T-helper 1 cell treated with Interleukin-12 subunit alpha and Interleukin-12 subunit beta and Interleukin-4 antibody, amounts not matched to agents 30 ng/mL and 1 ng/mL, for 36 hours (primary cell): ENCODE measurements around the gene PEX1. TPM values are rescaled to one million over a fixed set of nuclear protein-coding genes. Genes with fewer than 3 reads are reported as not detected.
"Not testable (repeated sequence)": the region's sequence is repeated elsewhere in the genome, so short reads cannot be mapped to it uniquely, and the experiment has no call there.

Experiments used
- intact Hi-C: fragments of 100-400 bp; cut with micrococcal nuclease; formaldehyde crosslinking; loops from one replicate; pipeline ENCODE4 v1.15.1; 2024
- total RNA-seq: library from RNA; stranded (reverse); gene quantifications from 2 replicates; pipeline ENCODE4 v1.2.3, GENCODE V29; 2022

The PEX1 gene
- total RNA-seq: 19.0 and 19.1 TPM in 2 replicates

DNA sequence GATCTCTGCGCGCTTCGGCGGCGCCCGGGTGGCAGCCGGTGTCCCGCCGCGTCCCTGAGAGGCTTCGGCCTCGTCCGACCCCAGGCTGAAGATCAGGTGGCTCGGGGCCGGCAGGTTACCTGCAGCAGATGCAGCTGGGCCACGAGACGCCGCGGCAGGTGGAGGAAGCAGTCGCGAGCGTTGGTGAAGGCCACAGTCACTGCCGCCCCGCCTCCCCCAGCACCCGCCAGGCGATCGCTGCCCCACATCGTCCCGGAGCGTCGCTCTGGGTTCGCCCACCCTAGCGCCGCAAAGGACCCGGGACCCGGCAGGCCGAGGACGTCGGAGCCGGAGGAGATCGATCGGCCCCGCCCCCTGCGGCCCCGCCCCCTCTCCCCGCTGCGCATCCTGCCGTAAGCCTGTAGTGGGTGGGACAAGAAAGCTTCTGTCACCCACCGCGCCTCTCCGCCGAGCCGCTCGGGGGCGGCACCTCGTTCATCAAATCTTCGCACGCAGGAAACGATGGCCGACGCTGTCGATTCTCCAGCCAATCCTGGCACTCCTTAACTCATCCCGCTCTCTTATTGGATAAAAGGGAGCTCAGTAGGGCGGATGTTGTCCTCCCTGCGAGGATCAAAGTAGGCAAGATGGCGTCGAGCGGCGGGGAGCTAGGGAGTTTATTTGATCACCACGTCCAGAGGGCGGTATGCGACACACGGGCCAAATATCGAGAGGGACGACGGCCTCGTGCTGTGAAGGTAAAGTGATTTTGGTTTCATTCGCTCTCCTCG lies at the start of gene PEX1, which contains the start of gene RBM48:
PEX1 (minus strand) TSS at position 333 of the 770 bp plus-strand sequence; CDS start at position 248, 85 bp downstream.
RBM48 (plus strand) TSS at position 608 of the 770 bp plus-strand sequence; CDS start at position 627, 19 bp downstream.
- intact Hi-C loops: loop anchor here (1.0 to 10.0 kb wide), 25 partner anchors 61 to 1982 kb away; partner anchors contain the start of genes AKAP9, ANKIB1, BET1 and COL1A2

DNA sequence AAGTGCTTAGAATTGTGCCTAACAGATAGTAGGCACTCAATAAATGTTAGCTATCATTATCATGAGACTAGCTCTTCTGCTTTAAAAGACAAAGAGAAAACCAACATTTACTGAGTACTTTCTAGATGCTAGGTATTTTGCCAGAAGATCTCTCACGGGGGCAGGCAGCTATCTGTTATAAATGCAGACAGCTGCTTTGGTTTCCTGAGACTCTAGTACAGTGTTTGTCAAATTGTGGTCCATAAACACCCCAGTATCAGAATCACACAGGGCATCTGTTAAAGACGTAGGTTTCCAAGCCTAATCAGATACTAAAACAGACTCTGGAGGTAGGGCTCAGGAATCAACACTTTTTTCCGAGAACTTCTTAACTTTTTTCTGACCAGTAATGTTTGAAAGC lies 48.0 kb upstream of the PEX1 start:
- intact Hi-C loops: no loop called here

DNA sequence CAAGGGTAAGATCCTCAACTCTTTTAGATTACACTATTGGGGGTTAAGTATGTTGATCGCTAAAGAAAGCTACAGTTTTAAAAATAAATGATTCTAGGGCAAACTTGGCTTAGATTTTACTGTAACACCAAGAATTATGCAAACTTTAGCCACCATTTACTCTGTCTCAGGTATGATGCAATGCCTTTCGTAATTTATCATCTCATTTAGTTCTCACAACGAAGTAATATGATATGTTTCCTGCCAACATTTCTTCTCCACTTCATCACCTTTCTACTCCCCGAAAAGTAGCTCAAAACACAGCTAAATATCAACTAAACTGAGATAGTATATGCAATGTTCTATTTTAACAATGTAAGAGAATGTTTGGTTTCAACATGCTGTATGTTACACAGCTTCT lies 40.8 kb upstream of the PEX1 start:
- intact Hi-C loops: loop anchor here (10.0 kb wide), 1 partner anchor 1824 kb away; no protein-coding TSS in a partner anchor

DNA sequence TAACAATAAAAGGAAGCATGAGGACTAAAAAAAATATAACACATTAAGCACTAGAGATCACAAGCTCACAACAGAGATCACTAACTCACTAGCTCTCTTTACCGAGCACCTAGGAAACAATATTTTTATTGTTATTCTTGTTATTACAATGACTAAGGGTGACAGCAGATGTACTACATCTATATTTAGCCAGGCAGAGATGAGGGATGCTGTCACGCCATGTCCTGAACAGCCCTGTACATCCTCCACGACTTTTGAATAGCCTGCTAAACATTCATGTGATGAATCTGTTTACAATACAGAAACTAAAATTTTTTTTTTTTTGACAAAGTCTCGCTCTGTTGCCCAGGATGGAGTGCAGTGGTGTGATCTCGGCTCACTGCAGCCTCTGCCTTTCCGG lies 39.1 kb upstream of the PEX1 start:
- intact Hi-C loops: loop anchor here (10.0 kb wide), 1 partner anchor 1823 kb away; no protein-coding TSS in a partner anchor

DNA sequence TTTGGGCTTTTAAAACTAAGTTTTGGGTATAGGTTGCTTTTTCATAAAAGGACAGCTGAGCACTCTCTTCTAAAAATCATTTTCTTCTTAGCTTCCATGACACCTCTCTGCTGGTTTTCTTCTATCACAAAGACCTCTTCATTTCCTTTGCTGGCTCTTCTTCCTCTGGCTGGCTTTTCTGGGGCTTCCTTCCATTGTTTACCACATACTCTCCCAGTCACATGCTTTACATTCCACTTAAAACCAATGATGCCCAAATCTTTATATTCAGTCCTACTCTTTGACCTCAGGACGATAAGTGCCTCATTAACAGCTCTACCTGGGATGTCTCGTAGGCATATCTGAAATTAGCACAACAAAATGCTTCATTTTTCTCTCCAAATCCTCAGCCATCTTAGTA lies 35.0 kb upstream of the PEX1 start:
- intact Hi-C loops: loop anchor here (10.0 kb wide), 1 partner anchor 1819 kb away; no protein-coding TSS in a partner anchor

DNA sequence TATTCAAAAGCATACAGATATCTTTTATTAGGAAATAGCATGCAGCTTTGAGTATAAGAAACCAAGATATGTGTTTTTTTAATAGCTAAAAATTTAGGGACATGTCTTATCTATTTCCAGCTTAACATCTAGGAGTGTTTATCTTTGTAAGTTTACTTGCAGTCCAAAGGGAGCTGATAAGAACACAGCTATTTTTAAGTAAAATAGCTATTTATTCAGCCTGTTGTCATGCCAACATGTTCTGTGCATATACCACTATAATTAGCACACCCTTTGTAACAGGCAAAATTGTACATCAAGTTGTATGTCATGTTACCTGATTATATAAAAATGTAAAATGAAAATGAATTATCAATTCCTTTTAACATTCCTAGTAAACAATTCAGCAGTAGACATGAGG lies 32.3 kb upstream of the PEX1 start:
- intact Hi-C loops: loop anchor here (10.0 kb wide), 1 partner anchor 1816 kb away; no protein-coding TSS in a partner anchor

DNA sequence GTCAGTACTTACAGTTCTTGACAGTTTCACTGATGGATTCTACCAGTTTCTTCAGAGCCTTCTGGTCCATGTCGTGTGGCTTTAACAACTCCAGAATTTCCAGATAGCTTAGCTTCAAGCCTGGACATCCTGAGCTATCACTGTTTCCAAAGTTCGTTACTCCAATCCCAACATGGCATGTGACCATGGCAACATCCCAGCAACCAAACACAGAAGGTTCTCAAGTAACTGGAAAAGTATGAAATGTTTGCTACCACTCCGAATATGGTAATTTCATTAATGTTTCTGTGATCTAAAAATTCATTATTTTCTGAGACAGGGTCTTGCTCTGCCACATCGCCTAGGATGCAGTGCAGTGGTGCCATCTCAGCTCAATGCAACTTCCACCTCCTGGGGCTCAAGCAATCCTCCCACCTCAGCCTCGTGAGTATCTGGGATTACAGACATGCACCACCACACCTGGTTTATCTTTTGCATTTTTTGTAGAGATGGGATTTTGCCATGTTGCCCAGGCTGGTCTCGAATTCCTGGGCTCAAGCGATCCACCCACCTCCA lies 29.6 kb upstream of the PEX1 start:
- intact Hi-C loops: no loop called here

DNA sequence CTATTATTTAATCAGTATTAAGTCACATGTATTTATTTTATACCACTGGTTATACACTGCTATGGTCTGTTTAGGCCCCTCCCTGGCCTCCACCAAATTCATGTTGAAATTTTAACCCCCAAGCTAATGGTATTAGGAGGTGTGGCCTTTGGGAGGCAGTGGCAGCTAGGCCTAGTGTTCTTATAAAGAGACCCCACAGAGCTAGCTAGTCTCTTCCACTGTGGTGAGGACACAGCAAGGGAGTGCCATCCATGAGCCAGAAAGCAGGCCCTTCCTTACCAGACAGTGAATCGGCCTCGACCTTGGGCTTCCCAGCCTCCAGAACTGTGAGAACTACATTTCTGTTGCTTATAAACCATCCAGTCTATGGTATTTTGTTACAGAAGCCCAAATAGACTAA lies 28.9 kb upstream of the PEX1 start:
- intact Hi-C loops: no loop called here

DNA sequence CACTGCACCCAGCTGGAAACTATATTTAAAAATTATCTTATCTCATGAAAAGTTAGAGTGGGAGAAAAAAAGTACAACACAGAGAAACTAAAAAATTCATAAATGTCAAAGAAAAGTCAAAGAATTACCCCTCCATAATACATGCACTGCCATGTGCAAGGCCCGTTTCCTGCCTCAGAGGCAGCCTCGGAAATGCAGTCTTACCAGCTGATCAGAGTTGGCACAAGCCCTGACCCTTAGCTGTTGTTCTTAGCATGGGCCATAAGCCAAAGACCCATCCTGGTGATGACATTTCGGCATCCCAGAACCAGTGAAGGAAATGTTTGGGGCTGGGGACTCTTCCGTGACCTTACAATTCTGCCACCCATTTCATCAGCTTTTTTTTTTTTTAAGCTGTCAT lies 21.9 kb upstream of the PEX1 start:
- intact Hi-C loops: no loop called here

DNA sequence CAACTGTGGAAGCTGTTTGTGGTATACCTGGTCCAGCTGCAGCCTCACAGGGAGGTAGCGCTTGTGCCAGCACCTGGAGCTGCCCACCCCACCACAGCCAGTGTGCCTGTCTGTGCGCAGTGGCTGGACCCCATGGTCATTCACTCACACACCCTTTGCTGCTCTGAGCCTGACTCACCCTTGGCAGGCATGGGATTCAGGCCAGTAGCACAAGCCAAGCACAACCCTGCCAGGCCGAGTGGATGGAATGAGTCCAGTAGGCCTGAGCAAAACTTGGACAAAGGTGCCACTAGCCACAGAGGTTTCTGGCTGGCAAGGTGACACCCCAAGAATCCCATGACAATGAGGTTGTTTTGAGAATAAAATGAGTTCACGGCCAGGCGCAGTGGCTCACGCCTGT lies 19.3 kb upstream of the PEX1 start:
- intact Hi-C loops: no loop called here

DNA sequence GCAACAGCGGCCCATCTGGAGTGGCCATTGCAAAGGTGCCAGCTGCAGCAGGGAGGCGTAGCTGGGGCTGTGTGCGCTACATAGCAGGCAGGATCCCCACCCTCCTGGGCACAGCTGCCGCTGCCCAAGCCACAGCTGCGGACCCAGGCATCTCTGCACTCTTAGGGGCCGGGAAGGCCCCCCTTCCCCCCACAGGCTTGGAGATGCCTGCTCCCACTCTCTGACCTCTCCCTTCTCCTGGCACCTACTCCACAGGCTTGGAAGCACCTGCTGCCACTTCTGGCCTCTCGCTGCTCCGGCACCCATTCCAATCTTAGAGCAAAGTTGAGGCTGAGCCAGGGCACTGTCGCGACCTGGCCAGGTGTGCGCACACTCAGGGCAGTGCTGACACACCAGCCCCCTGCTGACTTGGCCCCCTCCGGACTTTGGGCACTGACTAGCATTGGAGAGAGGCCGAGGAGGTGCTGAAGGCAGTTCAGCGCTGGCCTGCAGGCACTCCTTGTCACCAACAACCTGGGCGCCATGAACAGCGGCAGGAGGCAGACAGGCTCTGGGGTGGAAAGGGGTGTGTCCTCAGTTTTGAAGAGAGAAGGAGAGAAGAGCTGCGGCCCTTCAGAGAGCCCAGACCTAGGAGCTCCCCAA lies 18.7 kb upstream of the PEX1 start:
- intact Hi-C loops: no loop called here

DNA sequence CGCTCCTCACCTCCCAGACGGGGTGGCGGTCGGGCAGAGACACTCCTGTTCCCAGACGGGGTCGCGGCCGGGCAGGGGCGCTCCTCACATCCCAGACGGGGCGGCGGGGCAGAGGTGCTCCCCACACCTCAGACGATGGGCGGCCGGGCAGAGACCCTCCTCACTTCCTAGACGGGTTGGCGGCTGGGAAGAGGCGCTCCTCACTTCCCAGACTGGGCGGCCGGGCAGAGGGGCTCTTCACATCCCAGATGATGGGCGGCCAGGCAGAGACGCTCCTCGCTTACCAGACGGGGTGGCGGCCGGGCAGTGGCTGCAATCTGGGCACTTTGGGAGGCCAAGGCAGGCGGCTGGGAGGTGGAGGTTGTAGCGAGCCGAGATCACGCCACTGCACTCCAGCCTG lies 16.8 kb upstream of the PEX1 start:
- intact Hi-C loops: not testable (repeated sequence)

DNA sequence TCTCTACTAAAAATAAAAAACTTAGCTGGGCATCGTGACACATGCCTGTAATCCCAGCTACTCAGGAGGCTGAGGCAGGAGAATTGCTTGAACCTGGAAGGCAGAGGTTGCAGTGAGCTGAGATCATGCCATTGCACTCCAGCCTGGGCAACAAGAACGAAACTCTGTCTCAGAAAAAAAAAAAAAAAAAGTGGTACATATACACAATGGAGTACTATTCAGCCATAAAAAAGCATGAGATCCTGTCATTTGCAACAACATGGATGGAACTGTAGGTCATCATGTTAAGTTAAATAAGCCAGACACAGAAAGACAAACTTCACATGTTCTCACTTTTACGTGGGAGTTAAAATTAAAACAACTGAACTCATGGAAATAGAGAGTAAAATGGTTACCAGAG lies 15.2 kb upstream of the PEX1 start:
- intact Hi-C loops: not testable (repeated sequence)

DNA sequence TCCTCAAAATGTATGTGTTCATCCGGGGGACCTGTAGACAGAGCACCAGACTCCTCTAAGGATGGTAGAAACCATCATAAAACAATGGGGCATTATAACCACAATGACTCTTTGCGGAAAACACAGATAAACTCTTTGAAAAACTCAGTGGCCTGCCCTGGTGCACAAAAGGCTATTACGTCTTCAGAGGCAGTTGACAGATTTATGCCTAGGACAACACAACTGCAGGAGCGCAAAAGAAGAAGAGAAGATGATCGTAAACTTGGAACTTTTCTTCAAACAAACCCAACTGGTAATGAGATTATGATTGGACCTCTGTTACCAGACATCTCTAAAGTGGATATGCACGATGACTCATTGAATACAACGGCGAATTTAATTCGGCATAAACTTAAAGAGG lies 6.3 kb upstream of the PEX1 start:
- intact Hi-C loops: no loop called here

DNA sequence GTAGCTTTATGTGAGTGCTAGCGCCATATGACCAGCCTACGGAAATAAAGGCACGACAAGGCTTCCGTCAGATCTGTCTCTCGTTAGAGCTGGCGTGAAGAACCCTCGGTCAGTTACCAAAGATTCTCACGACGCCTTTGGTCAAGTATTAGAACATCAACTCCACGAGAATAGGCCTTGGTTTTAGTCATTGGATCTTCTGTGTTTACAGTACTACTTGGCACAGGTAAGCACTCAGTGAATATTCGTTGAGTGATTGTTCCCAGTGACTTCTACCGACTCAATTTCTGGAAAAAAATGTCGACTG lies 591 bp upstream of the PEX1 start:
- intact Hi-C loops: loop anchor here (1.0 to 10.0 kb wide), 25 partner anchors 60 to 1982 kb away; partner anchors contain the start of genes AKAP9, ANKIB1, BET1 and COL1A2

DNA sequence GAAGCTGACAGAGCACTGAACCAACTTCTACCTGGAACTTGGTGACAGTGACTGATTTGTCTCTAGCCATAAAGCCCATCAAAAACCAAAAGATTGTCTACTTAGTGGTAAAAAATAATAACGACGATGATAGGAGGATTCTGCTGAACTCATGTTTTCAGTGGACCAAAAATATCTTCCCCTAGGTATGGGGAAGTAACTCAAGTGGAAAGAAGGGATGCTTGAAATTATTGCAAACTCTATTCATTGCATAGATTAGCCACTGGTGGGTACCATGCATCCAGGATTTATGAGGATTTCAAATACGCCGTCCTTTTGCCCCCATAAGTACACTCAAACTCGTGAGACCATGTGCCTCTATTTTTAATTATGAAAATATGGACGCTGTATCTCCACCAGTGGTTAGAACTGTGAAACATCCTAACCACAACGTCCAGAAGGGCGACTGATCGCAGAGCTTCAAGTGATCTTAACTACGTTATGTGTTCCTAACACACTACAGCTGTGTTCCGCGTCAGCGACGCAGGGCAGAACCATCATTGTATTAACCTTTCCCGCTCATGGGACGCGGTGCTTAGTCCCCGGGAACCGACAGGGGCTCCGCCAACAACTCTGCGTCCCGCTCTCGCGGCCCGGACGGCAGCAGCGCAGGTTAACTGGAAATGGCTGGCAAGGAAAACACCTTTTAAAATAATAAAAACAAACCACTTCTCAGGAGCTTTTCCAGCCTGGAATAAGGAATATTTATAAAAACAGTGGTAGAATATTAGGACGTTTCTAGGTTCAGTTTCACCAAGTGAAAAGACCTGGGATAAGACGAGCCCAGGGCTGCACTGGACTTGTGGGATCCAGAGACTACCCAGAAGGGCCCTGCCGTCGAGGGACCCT lies 776 bp downstream of the PEX1 start:
- intact Hi-C loops: loop anchor here (1.0 to 10.0 kb wide), 25 partner anchors 62 to 1983 kb away; partner anchors contain the start of genes AKAP9, ANKIB1, BET1 and COL1A2

DNA sequence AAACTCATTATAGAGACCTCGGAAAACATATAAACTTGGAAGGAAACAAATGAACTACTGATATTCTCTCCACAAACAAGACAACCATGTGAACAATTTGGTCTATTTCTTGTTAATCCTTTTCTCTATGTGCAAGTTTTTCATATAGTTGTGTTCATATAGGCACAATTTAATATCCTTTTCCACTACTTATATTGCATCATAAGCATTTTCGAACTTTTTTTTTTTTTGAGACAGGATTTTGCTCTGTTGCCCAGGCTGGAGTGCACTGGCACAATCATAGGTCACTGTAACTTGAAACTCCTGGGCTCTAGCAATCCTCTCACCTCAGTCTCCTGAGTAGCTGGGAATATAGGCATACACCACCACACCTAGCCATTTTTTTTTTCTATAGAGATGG lies 5.2 kb downstream of the PEX1 start:
- intact Hi-C loops: loop anchor here (10.0 kb wide), 1 partner anchor 1872 kb away; the partner anchor contains the start of gene COL1A2

DNA sequence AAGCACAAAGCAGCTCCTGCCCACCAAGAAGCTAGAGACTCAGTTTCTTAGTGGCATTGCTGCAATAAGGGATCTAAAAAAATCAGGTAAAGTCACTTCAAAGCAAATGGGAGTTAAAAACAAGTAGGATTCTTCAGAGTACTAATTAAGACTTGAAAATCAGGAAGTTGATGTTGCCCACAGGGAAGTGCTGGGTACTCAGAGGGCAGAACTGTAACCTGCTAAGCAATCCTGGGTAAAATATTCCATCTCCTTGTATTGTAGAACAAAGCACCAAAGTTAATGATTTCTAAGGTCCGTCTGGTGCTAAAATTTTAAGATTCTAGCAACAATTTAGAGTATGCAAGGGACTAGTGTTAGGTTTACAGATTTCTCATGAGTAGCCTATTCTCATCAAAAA lies 8.3 kb downstream of the PEX1 start:
- intact Hi-C loops: loop anchor here (10.0 kb wide), 1 partner anchor 1875 kb away; the partner anchor contains the start of gene COL1A2

DNA sequence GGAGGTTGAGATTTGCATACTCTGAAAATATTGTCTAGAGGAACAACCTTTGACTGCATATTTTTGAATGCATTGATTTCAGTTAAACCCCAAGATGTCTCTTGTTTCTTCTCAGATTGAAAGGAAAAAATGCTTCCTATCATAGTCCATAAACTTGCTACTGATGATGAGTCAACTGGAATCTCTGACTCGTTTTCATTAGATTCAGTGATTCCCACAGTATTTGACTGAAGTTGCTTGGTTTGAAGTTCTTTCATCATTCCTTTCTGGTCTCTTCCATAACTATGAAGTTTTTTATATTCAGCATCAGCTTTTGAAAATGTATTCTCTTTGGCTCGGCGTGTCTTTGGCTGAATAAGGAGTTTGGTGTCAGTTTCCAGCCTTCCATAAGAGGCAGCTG lies 10.7 kb downstream of the PEX1 start:
- intact Hi-C loops: no loop called here

DNA sequence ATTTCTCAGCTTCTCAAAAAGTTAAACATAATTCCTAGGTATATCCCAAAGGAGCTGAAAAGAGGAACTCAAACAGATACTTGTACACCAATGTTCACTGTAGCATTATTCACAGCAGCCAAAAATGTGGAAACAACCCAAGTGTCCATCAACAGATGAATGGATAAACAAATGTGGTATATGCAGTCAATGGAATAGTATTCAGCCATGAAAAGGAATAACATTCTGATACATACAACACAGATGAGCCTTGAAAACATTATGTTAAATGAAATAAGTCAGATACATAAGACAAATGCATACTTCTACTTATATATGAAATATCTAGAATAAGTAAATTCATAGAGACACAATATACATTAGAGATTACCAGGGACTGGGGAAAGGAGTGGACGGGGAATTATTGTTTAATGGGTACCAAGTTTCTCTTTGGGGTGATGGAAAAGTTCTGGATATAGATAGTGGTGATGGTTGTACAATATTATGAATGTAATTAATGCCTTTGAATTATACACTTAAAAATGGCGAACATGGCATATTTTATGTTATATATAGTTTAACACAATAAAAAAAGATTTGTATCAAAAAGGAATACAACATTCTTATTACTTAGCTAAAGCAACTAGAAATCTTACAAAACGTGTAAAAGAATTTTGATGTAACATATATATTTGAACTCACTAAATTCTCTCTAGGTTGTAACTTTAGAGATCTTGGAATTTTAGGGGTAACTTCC lies 15.0 kb downstream of the PEX1 start:
- intact Hi-C loops: no loop called here
